NCI-H446 (cell line): Measurements from ENCODE around the gene LRRC4.

ENCODE experiments used
- DNase-seq, 2 experiments: peaks; one replicate each; lab custom pipeline; 2025; lab: John Stamatoyannopoulos, UW

LRRC4 gene, protein sequence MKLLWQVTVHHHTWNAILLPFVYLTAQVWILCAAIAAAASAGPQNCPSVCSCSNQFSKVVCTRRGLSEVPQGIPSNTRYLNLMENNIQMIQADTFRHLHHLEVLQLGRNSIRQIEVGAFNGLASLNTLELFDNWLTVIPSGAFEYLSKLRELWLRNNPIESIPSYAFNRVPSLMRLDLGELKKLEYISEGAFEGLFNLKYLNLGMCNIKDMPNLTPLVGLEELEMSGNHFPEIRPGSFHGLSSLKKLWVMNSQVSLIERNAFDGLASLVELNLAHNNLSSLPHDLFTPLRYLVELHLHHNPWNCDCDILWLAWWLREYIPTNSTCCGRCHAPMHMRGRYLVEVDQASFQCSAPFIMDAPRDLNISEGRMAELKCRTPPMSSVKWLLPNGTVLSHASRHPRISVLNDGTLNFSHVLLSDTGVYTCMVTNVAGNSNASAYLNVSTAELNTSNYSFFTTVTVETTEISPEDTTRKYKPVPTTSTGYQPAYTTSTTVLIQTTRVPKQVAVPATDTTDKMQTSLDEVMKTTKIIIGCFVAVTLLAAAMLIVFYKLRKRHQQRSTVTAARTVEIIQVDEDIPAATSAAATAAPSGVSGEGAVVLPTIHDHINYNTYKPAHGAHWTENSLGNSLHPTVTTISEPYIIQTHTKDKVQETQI

DNA sequence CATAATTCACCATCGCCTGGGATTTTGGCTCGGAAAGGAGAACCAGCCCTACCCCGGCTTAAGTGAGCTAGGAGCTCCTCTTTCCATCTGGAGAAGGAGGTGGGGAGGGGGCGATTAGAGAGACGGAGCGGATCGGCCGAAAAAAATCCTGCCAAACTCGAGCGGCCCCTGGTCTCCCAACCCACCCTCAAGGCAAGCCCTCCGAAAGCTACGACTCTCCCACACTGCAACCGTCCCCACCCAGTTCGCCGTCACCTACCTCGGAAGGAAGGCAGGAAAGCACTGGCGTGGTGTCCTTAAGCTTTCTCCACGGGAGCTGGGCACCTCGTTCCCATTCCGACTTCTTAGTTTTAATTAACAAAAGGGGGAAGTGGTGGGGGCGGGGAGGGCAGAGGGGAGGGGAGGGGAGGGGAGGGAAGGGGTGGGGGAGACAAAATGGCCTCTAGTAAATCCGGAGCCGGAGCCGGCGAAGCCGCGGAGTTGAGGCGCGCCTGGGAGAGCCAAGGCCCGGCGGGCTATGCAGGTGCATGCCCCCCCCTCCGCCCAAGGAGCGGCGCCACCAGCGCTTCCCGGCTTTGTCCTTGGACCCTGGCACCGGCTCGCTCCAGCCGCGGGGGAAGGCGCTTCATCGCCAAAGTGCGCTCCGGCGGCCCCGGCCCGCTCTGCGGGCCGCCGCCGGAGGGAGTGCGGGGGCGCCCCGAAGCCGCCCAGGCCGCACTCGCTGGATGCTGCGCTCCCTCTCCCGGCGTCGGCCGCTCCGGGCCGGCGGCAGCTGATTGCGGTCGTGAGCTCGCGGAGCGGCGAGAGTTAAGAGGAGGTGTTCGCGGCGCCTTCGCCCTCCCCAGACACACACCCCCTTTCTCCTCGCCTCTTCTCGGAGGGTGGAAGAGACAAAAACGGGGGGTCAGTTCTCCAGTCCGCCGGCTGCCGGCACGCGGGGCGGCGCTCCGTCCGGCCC, at the start of gene LRRC4:
Gene LRRC4 (minus strand): TSS at position 784 of the 958 bp plus-strand sequence. CDS start 797 bp downstream, outside the sequence.
- DNase-seq = no peak

- no peak for DNase-seq
Measured at GRCh38 chr7:128080169-128080568, 48.9 kb upstream of the LRRC4 start.

DNA sequence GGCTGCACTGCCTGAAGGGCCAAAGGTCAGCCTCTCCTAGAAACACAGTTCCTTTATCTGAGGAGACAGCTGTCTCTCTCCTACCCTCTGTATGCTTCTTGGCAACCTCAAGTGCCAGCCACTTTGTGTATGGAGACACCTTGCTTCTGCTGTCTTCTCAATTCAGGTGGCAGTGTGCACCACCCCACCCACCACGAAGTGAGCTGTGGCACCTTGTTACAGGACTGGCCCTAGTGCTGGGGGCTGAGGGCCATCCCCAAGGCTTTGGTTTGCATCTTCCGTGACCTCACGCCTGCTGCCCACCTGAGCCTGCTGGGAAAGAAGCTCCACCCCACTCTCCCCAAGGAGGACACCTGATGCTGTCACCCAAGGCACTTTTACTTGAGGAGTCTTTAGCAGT, 47.1 kb upstream of the LRRC4 start:
- no peak for DNase-seq

DNA sequence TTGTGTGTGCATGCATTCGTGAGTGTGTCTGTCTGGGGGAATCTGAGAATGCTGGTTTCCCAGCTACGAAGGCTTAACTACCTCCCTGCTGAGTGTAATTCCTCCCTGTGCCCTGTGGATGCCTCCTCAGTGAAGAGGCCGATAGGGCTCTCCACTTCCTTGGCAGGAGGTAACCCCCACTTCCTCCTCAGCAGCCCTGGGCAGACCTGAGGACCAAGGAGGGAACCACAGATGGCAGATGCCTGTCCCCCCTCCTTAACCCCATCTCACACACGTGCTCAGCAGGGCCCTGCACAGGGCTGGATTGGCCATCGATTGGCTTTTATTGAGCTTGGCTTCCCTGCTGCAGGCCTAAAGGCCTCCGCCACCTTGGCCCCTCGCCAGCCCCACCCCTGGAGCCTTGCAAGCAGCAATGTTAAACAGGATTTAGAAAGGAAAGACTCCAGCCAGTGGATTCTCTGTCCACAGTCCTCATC, 45.6 kb upstream of the LRRC4 start:
- DNase-seq = peak in 1 of 2 experiments; percentile 49

DNA sequence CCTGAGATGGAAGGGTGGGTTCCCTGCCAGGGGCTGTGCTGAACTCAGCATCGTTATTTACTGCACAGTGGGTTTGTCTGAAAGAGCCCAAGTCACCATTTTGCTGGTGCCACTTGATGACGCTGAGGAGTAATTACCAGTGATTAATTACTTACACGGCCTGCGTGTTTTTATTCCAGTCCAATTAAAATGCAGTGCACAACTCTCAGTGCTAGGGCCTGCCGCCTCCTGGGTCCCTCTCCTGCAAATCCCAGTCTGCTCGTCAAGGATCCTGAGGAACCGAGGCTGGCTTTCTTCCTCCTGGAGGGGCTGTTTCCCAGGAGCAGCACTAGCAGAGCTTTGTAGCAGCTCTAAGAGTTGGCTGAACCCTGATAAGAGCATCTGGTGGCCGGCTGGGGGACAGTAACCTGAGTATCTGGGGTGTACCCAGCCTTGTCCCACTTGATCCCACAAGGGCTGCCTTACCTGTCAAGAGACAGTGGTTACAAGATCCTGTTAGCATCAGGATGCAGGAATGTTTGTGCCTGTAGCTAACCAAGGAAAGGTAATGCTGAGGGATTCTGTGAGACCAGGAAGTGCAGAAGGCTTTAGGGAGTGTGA, 45.1 kb upstream of the LRRC4 start:
- no peak for DNase-seq

GRCh38 chr7:128075242-128076095, 44.2 kb upstream of the LRRC4 start:
- peak in 1 of 2 experiments; percentile 27 for DNase-seq

DNA sequence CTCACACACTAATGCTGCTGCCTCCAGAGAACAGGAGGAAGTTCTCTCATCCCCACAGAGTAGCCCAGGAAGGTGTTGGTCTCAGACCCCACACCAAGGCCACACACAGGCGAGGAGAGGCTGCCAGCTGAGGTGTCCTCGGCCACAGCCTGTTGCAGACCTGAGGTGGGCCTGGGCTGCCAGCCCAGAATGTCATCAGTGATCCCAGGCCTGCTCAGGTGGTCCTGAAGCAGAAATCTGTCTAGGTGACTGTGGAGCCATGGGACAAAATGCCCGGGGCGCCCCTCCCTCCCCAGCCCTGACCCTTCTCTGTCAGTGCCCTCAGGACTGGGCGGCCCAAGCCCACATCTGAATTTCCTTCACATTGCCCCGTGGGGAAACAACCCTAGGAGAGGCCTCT, 43.5 kb upstream of the LRRC4 start:
- no peak for DNase-seq

DNA sequence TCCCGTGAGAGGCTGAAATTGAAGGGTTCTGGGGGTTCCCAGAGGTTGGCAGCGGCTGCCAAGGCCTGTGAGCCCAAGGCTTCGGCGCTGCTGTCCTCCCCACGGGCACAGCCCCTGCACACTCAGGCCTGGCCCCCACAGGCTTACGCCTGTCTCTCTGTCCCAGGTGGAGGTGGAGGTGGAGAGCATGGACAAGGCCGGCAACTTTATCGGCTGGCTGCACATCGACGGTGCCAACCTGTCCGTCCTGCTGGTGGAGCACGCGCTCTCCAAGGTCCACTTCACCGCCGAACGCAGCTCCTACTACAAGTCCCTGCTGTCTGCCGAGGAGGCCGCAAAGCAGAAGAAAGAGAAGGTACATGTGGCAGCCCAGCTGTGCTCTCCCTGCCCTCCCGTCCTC, 43.1 kb upstream of the LRRC4 start:
- no peak for DNase-seq

GRCh38 chr7:128073671-128074310, 42.6 kb upstream of the LRRC4 start:
- no peak for DNase-seq

GRCh38 chr7:128071801-128072200, 40.6 kb upstream of the LRRC4 start:
- no peak for DNase-seq

DNA sequence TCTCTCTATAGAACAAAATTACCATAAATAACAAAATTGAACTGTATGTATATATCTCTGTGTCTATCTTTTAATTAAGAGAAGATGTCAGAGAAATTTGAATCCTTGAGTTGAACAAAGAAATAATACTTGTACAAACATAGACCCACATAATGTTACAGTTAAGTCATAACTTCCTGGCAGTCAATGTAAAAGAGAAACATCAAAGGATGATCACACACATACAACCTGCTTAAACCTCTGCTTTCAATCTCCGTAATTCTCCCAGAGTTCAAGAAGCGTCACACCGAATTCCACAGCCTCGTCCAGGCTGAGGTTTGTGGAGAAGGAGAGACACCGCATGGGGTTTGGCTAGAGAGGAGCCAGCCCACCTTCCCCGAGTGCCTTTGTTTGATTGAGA, 40.1 kb upstream of the LRRC4 start:
- DNase-seq = no peak

DNA sequence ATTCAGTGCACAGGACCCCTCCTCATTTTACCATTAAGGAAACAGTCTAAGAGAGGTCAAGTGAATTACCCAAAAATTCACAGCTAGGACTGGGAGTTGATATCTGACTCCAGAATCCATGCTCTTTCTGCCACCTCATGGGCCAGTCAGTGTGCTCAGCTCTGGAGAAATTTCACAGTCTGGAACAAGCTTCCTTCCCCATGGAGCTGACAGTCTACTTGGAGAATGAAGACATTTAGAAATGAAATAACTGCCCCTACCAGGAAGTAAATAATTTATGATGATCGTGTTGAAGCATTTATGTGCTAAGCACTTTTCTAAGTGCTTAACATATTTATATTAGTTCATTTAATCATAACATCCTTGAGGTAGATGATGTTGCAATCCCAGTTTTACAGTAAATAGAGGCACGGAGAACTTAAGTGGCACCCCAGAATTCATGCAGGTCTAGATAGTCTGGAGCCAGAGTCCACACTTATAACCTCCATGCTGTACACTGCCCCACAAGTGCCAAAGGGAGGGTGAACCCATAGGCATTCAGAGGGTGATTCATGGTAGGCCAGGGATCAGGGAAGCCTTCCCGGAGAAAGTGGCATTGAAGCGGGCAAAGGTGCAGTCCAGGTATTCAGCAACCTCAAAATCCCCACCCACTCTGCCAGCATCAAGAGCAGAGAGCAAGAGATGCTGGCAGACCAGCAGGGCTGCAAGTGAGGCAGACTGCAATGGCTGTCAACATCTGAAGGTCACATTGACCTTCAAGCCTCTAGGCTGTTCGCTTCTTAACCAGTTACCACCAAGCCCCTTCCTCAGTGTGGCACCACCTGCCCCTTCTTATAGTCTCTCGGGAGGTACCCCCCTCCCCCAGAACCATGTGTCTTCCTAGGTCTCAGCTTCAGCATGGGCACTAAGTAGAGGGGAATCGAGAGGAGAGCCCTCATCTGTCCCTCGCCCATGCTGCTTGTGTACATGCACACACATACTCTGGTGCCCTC, 38.4 kb upstream of the LRRC4 start:
- no peak for DNase-seq

DNA sequence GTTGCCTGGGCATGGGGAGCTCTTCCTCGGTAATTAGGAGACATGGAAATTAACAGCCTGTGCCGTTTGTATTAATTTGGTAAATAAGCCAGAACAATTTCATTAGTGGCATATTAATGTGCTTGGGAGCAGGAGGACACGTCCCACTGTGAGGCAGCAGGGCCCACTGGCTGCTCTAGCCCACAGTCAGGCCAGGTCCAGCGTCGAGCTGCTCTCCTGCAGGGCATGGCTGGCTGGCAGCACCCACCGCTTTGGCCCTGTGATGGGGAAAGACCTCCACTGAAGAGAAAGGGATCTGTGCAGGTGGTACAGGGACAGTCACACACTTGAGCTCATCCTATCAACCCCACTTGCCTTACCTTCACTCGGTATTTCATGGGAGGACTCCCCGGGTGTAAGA, 37.5 kb upstream of the LRRC4 start:
- DNase-seq = no peak

DNA sequence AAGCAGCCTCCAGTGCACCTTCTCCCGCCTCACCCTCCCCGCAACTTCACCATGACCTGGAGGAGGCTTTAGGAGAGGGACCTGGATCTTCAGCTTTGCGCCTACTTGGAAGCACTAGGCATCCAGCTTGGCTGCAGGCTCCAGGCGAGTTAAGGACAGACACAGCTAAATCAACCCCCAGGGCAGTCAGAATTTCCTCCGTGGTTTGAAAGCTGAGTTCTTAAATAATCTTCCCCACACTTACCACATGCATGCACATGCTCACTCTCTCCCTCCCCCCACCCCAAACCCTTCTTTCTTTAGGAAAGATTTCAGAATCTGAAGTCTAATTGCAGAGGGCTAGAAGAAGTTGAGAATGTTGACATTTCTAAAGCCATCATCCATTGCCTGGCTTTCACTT, 36.7 kb upstream of the LRRC4 start:
- DNase-seq = no peak

GRCh38 chr7:128066858-128067257, 35.6 kb upstream of the LRRC4 start:
- DNase-seq = no peak

DNA sequence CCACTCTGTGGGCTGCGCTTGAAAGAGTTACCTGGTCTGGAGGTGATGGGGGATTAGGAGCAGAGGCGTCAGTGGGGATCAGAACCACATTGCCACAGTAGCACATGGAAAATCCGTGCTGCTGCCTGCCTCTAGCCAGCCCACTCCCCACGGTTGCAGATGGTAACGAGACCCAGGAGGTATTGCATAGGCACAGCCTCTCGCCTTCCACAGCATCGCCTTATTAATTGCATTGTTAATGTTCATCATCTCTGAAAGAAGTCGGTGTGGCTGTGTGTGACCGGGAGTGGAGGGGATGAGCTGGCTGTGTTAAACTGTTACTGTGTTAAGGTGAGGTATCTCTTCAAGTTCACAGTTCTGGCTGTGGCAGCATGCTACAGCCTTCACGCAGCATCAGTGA, 35.2 kb upstream of the LRRC4 start:
- DNase-seq = no peak

- no peak for DNase-seq
Measured at GRCh38 chr7:128065872-128066271, 34.6 kb upstream of the LRRC4 start.

DNA sequence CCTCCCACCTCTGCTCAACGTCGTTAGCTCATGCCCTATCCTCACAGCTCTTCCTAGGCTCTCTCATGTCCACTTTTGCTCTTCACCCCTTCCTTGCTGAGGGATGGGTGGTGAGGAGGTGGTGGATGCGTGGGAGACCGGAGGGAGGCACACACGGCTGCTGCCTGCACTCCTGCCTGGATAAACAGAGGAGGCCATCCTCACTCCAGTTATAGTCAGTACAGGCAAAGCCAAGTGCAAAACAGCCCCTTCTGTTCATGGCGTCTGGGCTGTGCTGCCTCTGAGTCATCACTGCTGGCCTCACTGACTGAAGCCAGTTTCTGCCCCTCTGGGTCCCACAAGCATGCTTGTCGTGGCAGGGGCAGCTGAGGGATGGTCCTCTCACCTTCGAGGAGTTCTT, 31.9 kb upstream of the LRRC4 start:
- peak in 1 of 2 experiments; percentile 34 for DNase-seq

GRCh38 chr7:128060018-128060417, 28.8 kb upstream of the LRRC4 start:
- no peak for DNase-seq
